Glutamatergic neuron (in vitro differentiated cells): Measurements from ENCODE around the gene CARHSP1. TPM values are rescaled to one million over a fixed set of nuclear protein-coding genes. Genes with fewer than 3 reads are reported as not detected.

Source experiments
- DNase-seq: peaks from one replicate; pipeline ENCODE4 v3.0.0; 2022
- H3K27ac Mint-ChIP-seq: one replicate; pipeline ENCODE4 v1.8.0; 2020; ENCODE audit warnings: mild to moderate bottlenecking, mixed read lengths, inconsistent platforms; ENCODE audit not compliant: unreplicated experiment
- H3K27me3 Mint-ChIP-seq: one replicate; pipeline ENCODE4 v1.8.0; 2020; ENCODE audit warnings: mild to moderate bottlenecking, moderate library complexity, mixed read lengths, inconsistent platforms; ENCODE audit not compliant: unreplicated experiment
- H3K36me3 Mint-ChIP-seq: one replicate; pipeline ENCODE4 v1.8.0; 2020; ENCODE audit warnings: mild to moderate bottlenecking, mixed read lengths, inconsistent platforms; ENCODE audit not compliant: unreplicated experiment
- H3K4me1 Mint-ChIP-seq: one replicate; pipeline ENCODE4 v1.8.0; 2020; ENCODE audit warnings: mild to moderate bottlenecking, low read depth, mixed read lengths, inconsistent platforms; ENCODE audit not compliant: unreplicated experiment
- H3K4me3 Mint-ChIP-seq: one replicate; pipeline ENCODE4 v1.8.0; 2020; ENCODE audit warnings: mild to moderate bottlenecking, mixed read lengths, inconsistent platforms; ENCODE audit not compliant: unreplicated experiment
- H3K9me3 Mint-ChIP-seq: one replicate; pipeline ENCODE4 v1.8.0; 2020; ENCODE audit warnings: mild to moderate bottlenecking, moderate library complexity, mixed read lengths, inconsistent platforms; ENCODE audit not compliant: unreplicated experiment
- total RNA-seq: library from RNA; stranded (reverse); fragmentation: NEBNext Ultra II Directional; extraction: Animal tissue kit (Norgen Biotek cat#: 25700); gene quantifications from one replicate; pipeline ENCODE4 v1.2.1, GENCODE V29; 2021; ENCODE audit not compliant: unreplicated experiment
- TF ChIP-seq, protein P1 (sequence below): fragments of 200-600 bp; sonication (generic); IDR thresholded peaks from one replicate; pipeline ENCODE4 v1.5.0; 2021; ENCODE audit not compliant: partially characterized antibody, unreplicated experiment

Gene CARHSP1
- total RNA-seq, 1 donor from 2014 or later: 180 TPM

GRCh38 chr16:8863594-8864424 lies 5.0 kb downstream of the CARHSP1 start:
- TF ChIP-seq, protein P1, sequence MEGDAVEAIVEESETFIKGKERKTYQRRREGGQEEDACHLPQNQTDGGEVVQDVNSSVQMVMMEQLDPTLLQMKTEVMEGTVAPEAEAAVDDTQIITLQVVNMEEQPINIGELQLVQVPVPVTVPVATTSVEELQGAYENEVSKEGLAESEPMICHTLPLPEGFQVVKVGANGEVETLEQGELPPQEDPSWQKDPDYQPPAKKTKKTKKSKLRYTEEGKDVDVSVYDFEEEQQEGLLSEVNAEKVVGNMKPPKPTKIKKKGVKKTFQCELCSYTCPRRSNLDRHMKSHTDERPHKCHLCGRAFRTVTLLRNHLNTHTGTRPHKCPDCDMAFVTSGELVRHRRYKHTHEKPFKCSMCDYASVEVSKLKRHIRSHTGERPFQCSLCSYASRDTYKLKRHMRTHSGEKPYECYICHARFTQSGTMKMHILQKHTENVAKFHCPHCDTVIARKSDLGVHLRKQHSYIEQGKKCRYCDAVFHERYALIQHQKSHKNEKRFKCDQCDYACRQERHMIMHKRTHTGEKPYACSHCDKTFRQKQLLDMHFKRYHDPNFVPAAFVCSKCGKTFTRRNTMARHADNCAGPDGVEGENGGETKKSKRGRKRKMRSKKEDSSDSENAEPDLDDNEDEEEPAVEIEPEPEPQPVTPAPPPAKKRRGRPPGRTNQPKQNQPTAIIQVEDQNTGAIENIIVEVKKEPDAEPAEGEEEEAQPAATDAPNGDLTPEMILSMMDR: no peak
- no peaks in the 10 kb centered on the region for H3K36me3 Mint-ChIP-seq
- H3K27ac Mint-ChIP-seq: peak overlapping the region; percentile 71
- DNase-seq: no peak
- H3K4me3 Mint-ChIP-seq: peak overlapping the region; percentile 75
- peaks cover 25% of the 10 kb centered on the region for H3K27me3 Mint-ChIP-seq
- peaks cover 11% of the 10 kb centered on the region for H3K9me3 Mint-ChIP-seq
- peaks cover 33% of the 10 kb centered on the region for H3K4me1 Mint-ChIP-seq

GRCh38 chr16:8862309-8863130 lies 6.3 kb downstream of the CARHSP1 start:
- Mint-ChIP-seq H3K9me3 (peaks cover 6% of the 10 kb centered on the region), H3K36me3 (no peaks in the 10 kb centered on the region), H3K4me3 (peak overlapping the region; percentile 46), H3K4me1 (peaks cover 35% of the 10 kb centered on the region), H3K27me3 (peaks cover 25% of the 10 kb centered on the region), H3K27ac (peak overlapping the region; percentile 76)
- DNase-seq: no peak
- TF ChIP-seq, protein P1: no peak

GRCh38 chr16:8861563-8862308 lies 7.1 kb downstream of the CARHSP1 start:
- Mint-ChIP-seq H3K4me1 (peaks cover 38% of the 10 kb centered on the region), H3K9me3 (peaks cover 5% of the 10 kb centered on the region), H3K27me3 (peaks cover 21% of the 10 kb centered on the region), H3K27ac (peak overlapping the region; percentile 76), H3K36me3 (no peaks in the 10 kb centered on the region), H3K4me3 (peak overlapping the region; percentile 52)
- TF ChIP-seq, protein P1: no peak
- no peak for DNase-seq

- Mint-ChIP-seq H3K9me3 (peaks cover 6% of the 10 kb centered on the region), H3K4me1 (peaks cover 32% of the 10 kb centered on the region), H3K27me3 (peaks cover 17% of the 10 kb centered on the region), H3K4me3 (no peak overlapping the region), H3K36me3 (no peaks in the 10 kb centered on the region), H3K27ac (peak overlapping the region; percentile 48)
- TF ChIP-seq, protein P1: no peak
- DNase-seq: no peak
These were observed 8.6 kb downstream of the CARHSP1 start for GRCh38 chr16:8859913-8860881.
